H9 (cell line): ENCODE measurements around the gene SULF2. TPM values are rescaled to one million over a fixed set of nuclear protein-coding genes. Genes with fewer than 3 reads are reported as not detected.

Source experiments
- DNase-seq: peaks from one replicate; pipeline ENCODE4 v3.0.0-alpha.2; 2017
- H2AFZ ChIP-seq: one replicate; pipeline ENCODE4 v1.6.1; 2013; ENCODE audit warnings: mild to moderate bottlenecking, low read length, control low read depth, moderate library complexity
- H2AK5ac ChIP-seq: 2 replicates; pipeline ENCODE4 v1.6.1; 2013; ENCODE audit warnings: low read length, control low read depth, mixed read lengths; ENCODE audit not compliant: insufficient read length
- H2BK120ac ChIP-seq: one replicate; pipeline ENCODE4 v1.6.1; 2013; ENCODE audit warnings: low read depth, mild to moderate bottlenecking, low read length, control low read depth, inconsistent platforms; ENCODE audit not compliant: poor library complexity, severe bottlenecking
- H2BK12ac ChIP-seq: 2 replicates; pipeline ENCODE4 v1.6.1; 2013; ENCODE audit warnings: low read length, control low read depth, mixed read lengths, low read depth; ENCODE audit not compliant: insufficient read length
- H2BK15ac ChIP-seq: 2 replicates; pipeline ENCODE4 v1.6.1; 2013; ENCODE audit warnings: low read depth, low read length, control low read depth
- H2BK20ac ChIP-seq: one replicate; pipeline ENCODE4 v1.6.1; 2013; ENCODE audit warnings: low read depth, mild to moderate bottlenecking, low read length, control low read depth, inconsistent platforms; ENCODE audit not compliant: poor library complexity, severe bottlenecking
- H2BK5ac ChIP-seq: 2 replicates; pipeline ENCODE4 v1.6.1; 2013; ENCODE audit warnings: low read length, control low read depth, mixed read lengths; ENCODE audit not compliant: insufficient read length
- H3K14ac ChIP-seq: 2 replicates; pipeline ENCODE4 v1.6.1; 2013; ENCODE audit warnings: low read length, control low read depth; ENCODE audit not compliant: insufficient read depth
- H3K18ac ChIP-seq: 2 replicates; pipeline ENCODE4 v1.6.1; 2013; ENCODE audit warnings: low read depth, mild to moderate bottlenecking, mixed read lengths, low read length, control low read depth; ENCODE audit not compliant: insufficient read length
- H3K23ac ChIP-seq: 2 replicates; pipeline ENCODE4 v1.6.1; 2013; ENCODE audit warnings: low read length, control low read depth, mixed read lengths, low read depth; ENCODE audit not compliant: insufficient read length
- H3K23me2 ChIP-seq: 2 replicates; pipeline ENCODE4 v1.6.1; 2013; ENCODE audit warnings: low read depth, mild to moderate bottlenecking, mixed read lengths, low read length, control low read depth; ENCODE audit not compliant: insufficient read length, poor library complexity, severe bottlenecking
- H3K27ac ChIP-seq: 2 replicates; pipeline ENCODE4 v1.5.1; 2013; ENCODE audit warnings: low read length, control low read depth, mixed read lengths, low read depth; ENCODE audit not compliant: insufficient read length
- H3K27me3 ChIP-seq: 2 replicates; pipeline ENCODE4 v1.6.1; 2013; ENCODE audit warnings: low read length, control low read depth, inconsistent platforms; ENCODE audit not compliant: insufficient read depth
- H3K4ac ChIP-seq: 2 replicates; pipeline ENCODE4 v1.6.1; 2013; ENCODE audit warnings: low read depth, mild to moderate bottlenecking, control low read depth, inconsistent platforms, low read length, moderate library complexity
- H3K4me1 ChIP-seq: 2 replicates; pipeline ENCODE4 v1.6.1; 2013; ENCODE audit warnings: low read length, control low read depth, inconsistent platforms; ENCODE audit not compliant: insufficient read depth
- H3K4me2 ChIP-seq: 2 replicates; pipeline ENCODE4 v1.6.1; 2013; ENCODE audit warnings: low read length, control low read depth, mixed read lengths; ENCODE audit not compliant: insufficient read length, insufficient read depth
- H3K56ac ChIP-seq: 2 replicates; pipeline ENCODE4 v1.6.1; 2013; ENCODE audit warnings: low read depth, mild to moderate bottlenecking, mixed read lengths, low read length, control low read depth; ENCODE audit not compliant: insufficient read length
- H3K79me1 ChIP-seq: 2 replicates; pipeline ENCODE4 v1.6.1; 2013; ENCODE audit warnings: low read depth, mild to moderate bottlenecking, moderate library complexity, low read length, control low read depth, inconsistent platforms; ENCODE audit not compliant: insufficient read depth, poor library complexity, severe bottlenecking
- H3K79me2 ChIP-seq: 2 replicates; pipeline ENCODE4 v1.6.1; 2013; ENCODE audit warnings: low read length, control low read depth, inconsistent platforms; ENCODE audit not compliant: insufficient read depth
- H3K9ac ChIP-seq: 2 replicates; pipeline ENCODE4 v1.6.1; 2013; ENCODE audit warnings: low read length, control low read depth, mixed read lengths; ENCODE audit not compliant: insufficient read length; ENCODE audit errors: extremely low read depth
- H3K9me3 ChIP-seq: one replicate; pipeline ENCODE4 v1.6.1; 2013; ENCODE audit warnings: low read depth, low read length, inconsistent platforms; ENCODE audit not compliant: control insufficient read depth
- H3T11ph ChIP-seq: one replicate; pipeline ENCODE4 v1.6.1; 2013; ENCODE audit warnings: mild to moderate bottlenecking, low read length, control low read depth, inconsistent platforms
- H4K20me1 ChIP-seq: one replicate; pipeline ENCODE4 v1.6.1; 2013; ENCODE audit not compliant: control insufficient read depth, insufficient read length, insufficient read depth
- H4K5ac ChIP-seq: 2 replicates; pipeline ENCODE4 v1.6.1; 2013; ENCODE audit warnings: low read depth, mild to moderate bottlenecking, mixed read lengths, low read length, control low read depth; ENCODE audit not compliant: insufficient read length
- H4K8ac ChIP-seq: replicated peaks from 2 replicates; pipeline ENCODE4 v1.6.1; 2013; ENCODE audit warnings: low read length, control low read depth, mixed read lengths, low read depth; ENCODE audit not compliant: insufficient read length
- H4K91ac ChIP-seq: 2 replicates; pipeline ENCODE4 v1.6.1; 2013; ENCODE audit warnings: low read depth, mild to moderate bottlenecking, moderate library complexity, mixed read lengths, low read length, control low read depth; ENCODE audit not compliant: insufficient read length
- H3K27ac Mint-ChIP-seq, 3 experiments: 2 replicates in 2 of 3; 3 replicates in 1 of 3; pipeline ENCODE4 v1.8.0; 2020 to 2021; ENCODE audit warnings: mixed read lengths in 3 of 3, mild to moderate bottlenecking in 1 of 3, moderate library complexity in 1 of 3
- H3K27me3 Mint-ChIP-seq: 2 replicates; pipeline ENCODE4 v1.8.0; 2021; ENCODE audit warnings: low read depth, mild to moderate bottlenecking, moderate library complexity, mixed read lengths
- H3K36me3 Mint-ChIP-seq, 3 experiments: 2 replicates in 2 of 3; 3 replicates in 1 of 3; pipeline ENCODE4 v1.8.0; 2020 to 2021; ENCODE audit warnings: low read depth in 3 of 3, mixed read lengths in 3 of 3; ENCODE audit not compliant: insufficient read depth in 1 of 3
- H3K4me1 Mint-ChIP-seq, 2 experiments: 2 replicates each; pipeline ENCODE4 v1.8.0; 2020; ENCODE audit warnings: mixed read lengths in 2 of 2
- H3K4me3 Mint-ChIP-seq, 2 experiments: 2 replicates in 1 of 2; 3 replicates in 1 of 2; pipeline ENCODE4 v1.8.0; 2020 to 2021; ENCODE audit warnings: mild to moderate bottlenecking in 2 of 2, mixed read lengths in 2 of 2, moderate library complexity in 1 of 2
- H3K9me3 Mint-ChIP-seq, 2 experiments: 2 replicates in 1 of 2; 3 replicates in 1 of 2; pipeline ENCODE4 v1.8.0; 2020; ENCODE audit warnings: mild to moderate bottlenecking in 2 of 2, mixed read lengths in 2 of 2, moderate library complexity in 1 of 2
- WGBS: extraction: QIAGEN DNeasy Blood & Tissue Kit; methylation state at CpG from one replicate; pipeline ENCODE4 v1.1.7; 2013; ENCODE audit warnings: missing lambda C conversion rate, low lambda C conversion rate, mixed read lengths; ENCODE audit not compliant: insufficient read length; ENCODE audit errors: extremely low coverage; 5-methylcytosine and 5-hydroxymethylcytosine counted together
- total RNA-seq: library from RNA; stranded (reverse); gene quantifications from 2 replicates; pipeline ENCODE4 v1.2.1, GENCODE V29; 2021
- TF ChIP-seq, protein P1 (sequence below): fragments of 200-600 bp; sonication (generic); conservative IDR thresholded peaks from 3 replicates; pipeline ENCODE4 v1.8.0; 2021; ENCODE audit warnings: antibody characterized with exemption, mild to moderate bottlenecking

SULF2 gene
- total RNA-seq, 1 experiment from 2014 or later: 31.2 TPM

DNA sequence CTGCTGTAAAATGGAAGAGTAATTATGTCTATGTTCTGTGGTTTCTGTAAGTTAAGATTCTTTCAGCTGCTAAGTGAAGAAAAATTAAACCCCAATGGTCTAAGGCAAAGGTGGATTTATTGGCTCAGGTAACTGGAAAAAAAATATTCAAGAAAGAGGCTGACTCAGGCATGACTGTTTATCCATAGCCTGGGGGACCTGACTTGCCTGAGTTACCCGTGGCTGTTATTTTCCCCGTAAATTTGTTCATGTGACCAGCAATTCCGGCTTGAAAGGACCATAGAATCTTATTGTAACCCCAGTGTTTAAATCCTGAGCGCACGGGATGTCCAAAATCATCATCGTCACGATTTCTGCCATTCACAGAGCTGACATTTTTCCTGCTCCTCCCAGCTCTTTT lies 32.3 kb upstream of the SULF2 start:
- H3K27me3 ChIP-seq: no peaks in the 10 kb centered on the region
- H4K91ac ChIP-seq: no peak overlapping the region
- TF ChIP-seq, protein P1, sequence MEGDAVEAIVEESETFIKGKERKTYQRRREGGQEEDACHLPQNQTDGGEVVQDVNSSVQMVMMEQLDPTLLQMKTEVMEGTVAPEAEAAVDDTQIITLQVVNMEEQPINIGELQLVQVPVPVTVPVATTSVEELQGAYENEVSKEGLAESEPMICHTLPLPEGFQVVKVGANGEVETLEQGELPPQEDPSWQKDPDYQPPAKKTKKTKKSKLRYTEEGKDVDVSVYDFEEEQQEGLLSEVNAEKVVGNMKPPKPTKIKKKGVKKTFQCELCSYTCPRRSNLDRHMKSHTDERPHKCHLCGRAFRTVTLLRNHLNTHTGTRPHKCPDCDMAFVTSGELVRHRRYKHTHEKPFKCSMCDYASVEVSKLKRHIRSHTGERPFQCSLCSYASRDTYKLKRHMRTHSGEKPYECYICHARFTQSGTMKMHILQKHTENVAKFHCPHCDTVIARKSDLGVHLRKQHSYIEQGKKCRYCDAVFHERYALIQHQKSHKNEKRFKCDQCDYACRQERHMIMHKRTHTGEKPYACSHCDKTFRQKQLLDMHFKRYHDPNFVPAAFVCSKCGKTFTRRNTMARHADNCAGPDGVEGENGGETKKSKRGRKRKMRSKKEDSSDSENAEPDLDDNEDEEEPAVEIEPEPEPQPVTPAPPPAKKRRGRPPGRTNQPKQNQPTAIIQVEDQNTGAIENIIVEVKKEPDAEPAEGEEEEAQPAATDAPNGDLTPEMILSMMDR: no peak
- Mint-ChIP-seq H3K27me3 (peaks cover 18% of the 10 kb centered on the region), H3K36me3 (peaks cover 0 to 1% (median 0%) of the 10 kb centered on the region in 3 experiments; a peak in 2 of 7 replicates), H3K4me3 (no peak overlapping the region), H3K9me3 (peaks cover 0 to 4% of the 10 kb centered on the region in 2 experiments; a peak in 3 of 5 replicates), H3K27ac (no peak overlapping the region), H3K4me1 (peaks cover 5 to 9% of the 10 kb centered on the region in 2 experiments)
- H2BK15ac ChIP-seq: no peak overlapping the region
- H4K8ac ChIP-seq: no peak overlapping the region
- H2BK12ac ChIP-seq: no peak overlapping the region
- H3T11ph ChIP-seq: no peak overlapping the region
- no peaks in the 10 kb centered on the region for H3K4me1 ChIP-seq
- H3K9ac ChIP-seq: no peak overlapping the region
- no peak overlapping the region for H3K23ac ChIP-seq
- no CpG with 5 or more reads among the region's 7 CpGs for WGBS
- no peak overlapping the region for H2AFZ ChIP-seq
- DNase-seq: no peak
- H4K5ac ChIP-seq: no peak overlapping the region
- H3K27ac ChIP-seq: no peak overlapping the region
- H3K9me3 ChIP-seq: no peaks in the 10 kb centered on the region
- no peak overlapping the region for H2AK5ac ChIP-seq
- H3K79me2 ChIP-seq: no peaks in the 10 kb centered on the region
- H4K20me1 ChIP-seq: no peaks in the 10 kb centered on the region
- no peak overlapping the region for H2BK120ac ChIP-seq
- H3K23me2 ChIP-seq: no peaks in the 10 kb centered on the region
- no peak overlapping the region for H2BK5ac ChIP-seq
- no peaks in the 10 kb centered on the region for H3K79me1 ChIP-seq
- H3K4me2 ChIP-seq: no peak overlapping the region
- H3K4ac ChIP-seq: no peak overlapping the region
- no peak overlapping the region for H3K14ac ChIP-seq
- H3K18ac ChIP-seq: no peak overlapping the region
- no peak overlapping the region for H3K56ac ChIP-seq
- H2BK20ac ChIP-seq: no peak overlapping the region
